Breast epithelium (tissue), 3 donors: Measurements from ENCODE around the gene SNPH.

Source experiments
- POLR2A ChIP-seq: fragments of 450-650 bp; IDR thresholded peaks from one replicate; pipeline ENCODE4 v1.6.1; 2016; ENCODE audit warnings: antibody characterized with exemption, mild to moderate bottlenecking, moderate library complexity
- POLR2AphosphoS5 ChIP-seq, 3 donors: sonication (generic); formaldehyde crosslinking; IDR thresholded peaks; one replicate each; pipeline ENCODE4 v1.6.1; 2017; ENCODE audit warnings: antibody characterized with exemption in 3 of 3
- TF ChIP-seq, protein P1 (sequence below), 3 donors: fragments of 450-650 bp; IDR thresholded peaks; one replicate each; pipeline ENCODE4 v1.5.1; 2016 to 2017; ENCODE audit warnings: antibody characterized with exemption in 3 of 3, mild to moderate bottlenecking in 3 of 3, moderate library complexity in 3 of 3

DNA sequence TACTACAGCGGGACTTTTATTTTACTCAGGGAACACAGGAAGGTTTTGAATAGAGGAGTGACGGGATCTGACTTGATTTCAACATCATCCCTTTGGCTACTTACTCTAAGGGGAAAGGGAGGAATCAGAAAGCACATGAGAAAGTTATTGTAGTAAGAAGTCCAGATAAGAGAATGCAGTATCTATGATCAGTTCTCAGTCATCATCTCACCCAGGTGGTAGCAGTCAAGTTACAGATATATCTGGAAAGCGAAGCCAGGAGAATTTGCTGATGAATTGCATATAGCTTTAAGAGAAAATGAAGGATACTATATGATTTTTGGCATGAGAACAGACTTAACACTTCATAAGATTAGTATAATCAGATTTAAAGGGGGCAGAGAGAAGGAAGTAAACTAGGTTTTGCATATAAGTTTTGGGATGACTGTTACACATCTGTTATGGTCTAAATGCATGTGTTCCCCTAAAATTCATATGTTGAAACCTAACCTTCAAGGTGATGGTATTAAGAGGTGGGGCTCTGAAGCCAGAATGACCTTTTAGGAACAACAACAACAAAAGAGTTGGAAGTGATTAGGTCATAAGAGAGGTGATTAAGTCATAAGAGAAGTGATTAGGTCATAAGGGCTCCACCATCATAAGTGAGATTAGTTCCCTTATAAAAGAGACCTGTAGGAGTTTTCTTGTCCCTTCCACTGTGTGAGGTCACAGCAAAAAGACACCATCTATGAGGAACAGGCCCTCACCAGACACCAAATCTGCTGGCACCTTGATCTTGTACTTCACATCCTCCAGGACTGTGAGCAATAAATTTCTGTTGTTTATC lies 33.6 kb upstream of the SNPH start:
- no peak for TF ChIP-seq POLR2AphosphoS5 (IDR thresholded peaks at IDR 0.05)
- TF ChIP-seq, protein P1, sequence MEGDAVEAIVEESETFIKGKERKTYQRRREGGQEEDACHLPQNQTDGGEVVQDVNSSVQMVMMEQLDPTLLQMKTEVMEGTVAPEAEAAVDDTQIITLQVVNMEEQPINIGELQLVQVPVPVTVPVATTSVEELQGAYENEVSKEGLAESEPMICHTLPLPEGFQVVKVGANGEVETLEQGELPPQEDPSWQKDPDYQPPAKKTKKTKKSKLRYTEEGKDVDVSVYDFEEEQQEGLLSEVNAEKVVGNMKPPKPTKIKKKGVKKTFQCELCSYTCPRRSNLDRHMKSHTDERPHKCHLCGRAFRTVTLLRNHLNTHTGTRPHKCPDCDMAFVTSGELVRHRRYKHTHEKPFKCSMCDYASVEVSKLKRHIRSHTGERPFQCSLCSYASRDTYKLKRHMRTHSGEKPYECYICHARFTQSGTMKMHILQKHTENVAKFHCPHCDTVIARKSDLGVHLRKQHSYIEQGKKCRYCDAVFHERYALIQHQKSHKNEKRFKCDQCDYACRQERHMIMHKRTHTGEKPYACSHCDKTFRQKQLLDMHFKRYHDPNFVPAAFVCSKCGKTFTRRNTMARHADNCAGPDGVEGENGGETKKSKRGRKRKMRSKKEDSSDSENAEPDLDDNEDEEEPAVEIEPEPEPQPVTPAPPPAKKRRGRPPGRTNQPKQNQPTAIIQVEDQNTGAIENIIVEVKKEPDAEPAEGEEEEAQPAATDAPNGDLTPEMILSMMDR (IDR thresholded peaks at IDR 0.05) = no peak
- no peak for TF ChIP-seq POLR2A
